ENCODE results near the gene CLDN25. TPM values are rescaled to one million over a fixed set of nuclear protein-coding genes. Genes with fewer than 3 reads are reported as not detected.

Gene CLDN25
- total and polyA plus RNA-seq, 2 of the 13 experiments (the other 11 are each of a cell fraction or from before 2014, with no cell fraction given): not detected

- TF ChIP-seq, protein P1, sequence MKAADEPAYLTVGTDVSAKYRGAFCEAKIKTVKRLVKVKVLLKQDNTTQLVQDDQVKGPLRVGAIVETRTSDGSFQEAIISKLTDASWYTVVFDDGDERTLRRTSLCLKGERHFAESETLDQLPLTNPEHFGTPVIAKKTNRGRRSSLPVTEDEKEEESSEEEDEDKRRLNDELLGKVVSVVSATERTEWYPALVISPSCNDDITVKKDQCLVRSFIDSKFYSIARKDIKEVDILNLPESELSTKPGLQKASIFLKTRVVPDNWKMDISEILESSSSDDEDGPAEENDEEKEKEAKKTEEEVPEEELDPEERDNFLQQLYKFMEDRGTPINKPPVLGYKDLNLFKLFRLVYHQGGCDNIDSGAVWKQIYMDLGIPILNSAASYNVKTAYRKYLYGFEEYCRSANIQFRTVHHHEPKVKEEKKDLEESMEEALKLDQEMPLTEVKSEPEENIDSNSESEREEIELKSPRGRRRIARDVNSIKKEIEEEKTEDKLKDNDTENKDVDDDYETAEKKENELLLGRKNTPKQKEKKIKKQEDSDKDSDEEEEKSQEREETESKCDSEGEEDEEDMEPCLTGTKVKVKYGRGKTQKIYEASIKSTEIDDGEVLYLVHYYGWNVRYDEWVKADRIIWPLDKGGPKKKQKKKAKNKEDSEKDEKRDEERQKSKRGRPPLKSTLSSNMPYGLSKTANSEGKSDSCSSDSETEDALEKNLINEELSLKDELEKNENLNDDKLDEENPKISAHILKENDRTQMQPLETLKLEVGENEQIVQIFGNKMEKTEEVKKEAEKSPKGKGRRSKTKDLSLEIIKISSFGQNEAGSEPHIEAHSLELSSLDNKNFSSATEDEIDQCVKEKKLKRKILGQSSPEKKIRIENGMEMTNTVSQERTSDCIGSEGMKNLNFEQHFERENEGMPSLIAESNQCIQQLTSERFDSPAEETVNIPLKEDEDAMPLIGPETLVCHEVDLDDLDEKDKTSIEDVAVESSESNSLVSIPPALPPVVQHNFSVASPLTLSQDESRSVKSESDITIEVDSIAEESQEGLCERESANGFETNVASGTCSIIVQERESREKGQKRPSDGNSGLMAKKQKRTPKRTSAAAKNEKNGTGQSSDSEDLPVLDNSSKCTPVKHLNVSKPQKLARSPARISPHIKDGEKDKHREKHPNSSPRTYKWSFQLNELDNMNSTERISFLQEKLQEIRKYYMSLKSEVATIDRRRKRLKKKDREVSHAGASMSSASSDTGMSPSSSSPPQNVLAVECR (CRISPR knock-in tag; IDR thresholded peaks at IDR 0.05; ENCODE audit: borderline replicate concordance): peak; percentile 88; the same call in 1 of the 2 replicates
- TF ChIP-seq NPAS2 (CRISPR knock-in tag; IDR thresholded peaks at IDR 0.05; ENCODE audit: borderline replicate concordance): no peak
- TF ChIP-seq NKX3-1 (CRISPR knock-in tag; IDR thresholded peaks at IDR 0.05): peak; percentile 61; the same call in 1 of the 2 replicates
- TF ChIP-seq ZNF235 (CRISPR knock-in tag; IDR thresholded peaks at IDR 0.05; ENCODE audit: borderline replicate concordance): no peak
- no peak for TF ChIP-seq CHCHD3 (CRISPR knock-in tag; IDR thresholded peaks at IDR 0.05)
- TF ChIP-seq, protein P2, sequence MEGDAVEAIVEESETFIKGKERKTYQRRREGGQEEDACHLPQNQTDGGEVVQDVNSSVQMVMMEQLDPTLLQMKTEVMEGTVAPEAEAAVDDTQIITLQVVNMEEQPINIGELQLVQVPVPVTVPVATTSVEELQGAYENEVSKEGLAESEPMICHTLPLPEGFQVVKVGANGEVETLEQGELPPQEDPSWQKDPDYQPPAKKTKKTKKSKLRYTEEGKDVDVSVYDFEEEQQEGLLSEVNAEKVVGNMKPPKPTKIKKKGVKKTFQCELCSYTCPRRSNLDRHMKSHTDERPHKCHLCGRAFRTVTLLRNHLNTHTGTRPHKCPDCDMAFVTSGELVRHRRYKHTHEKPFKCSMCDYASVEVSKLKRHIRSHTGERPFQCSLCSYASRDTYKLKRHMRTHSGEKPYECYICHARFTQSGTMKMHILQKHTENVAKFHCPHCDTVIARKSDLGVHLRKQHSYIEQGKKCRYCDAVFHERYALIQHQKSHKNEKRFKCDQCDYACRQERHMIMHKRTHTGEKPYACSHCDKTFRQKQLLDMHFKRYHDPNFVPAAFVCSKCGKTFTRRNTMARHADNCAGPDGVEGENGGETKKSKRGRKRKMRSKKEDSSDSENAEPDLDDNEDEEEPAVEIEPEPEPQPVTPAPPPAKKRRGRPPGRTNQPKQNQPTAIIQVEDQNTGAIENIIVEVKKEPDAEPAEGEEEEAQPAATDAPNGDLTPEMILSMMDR (CRISPR knock-in tag; IDR thresholded peaks at IDR 0.05): peak; percentile 68
- TF ChIP-seq ESRRA (CRISPR knock-in tag; IDR thresholded peaks at IDR 0.05; ENCODE audit: low read depth): no peak
- peak; percentile 86 for TF ChIP-seq HDAC1 (CRISPR knock-in tag; IDR thresholded peaks at IDR 0.05)
- no peak for TF ChIP-seq POLR2AphosphoS2 (IDR thresholded peaks at IDR 0.05; ENCODE audit: low read depth, low read length)
- TF ChIP-seq JDP2 (CRISPR knock-in tag; IDR thresholded peaks at IDR 0.05; ENCODE audit: borderline replicate concordance): no peak
- no peak for TF ChIP-seq ZSCAN30 (CRISPR knock-in tag; IDR thresholded peaks at IDR 0.05)
- TF ChIP-seq TCF12 (IDR thresholded peaks at IDR 0.05): no peak
- no peak for TF ChIP-seq TCF12 (CRISPR knock-in tag; IDR thresholded peaks at IDR 0.05)
- TF ChIP-seq SMARCE1 (IDR thresholded peaks at IDR 0.05; ENCODE audit: borderline replicate concordance): no peak
- no peak for TF ChIP-seq TEAD3 (CRISPR knock-in tag; optimal IDR thresholded peaks at IDR 0.05; ENCODE audit: borderline replicate concordance)
- TF ChIP-seq HNF4A (CRISPR knock-in tag; IDR thresholded peaks at IDR 0.05): peak; percentile 21; the same call in 1 of the 2 replicates
- no peak for TF ChIP-seq JUN (CRISPR knock-in tag; IDR thresholded peaks at IDR 0.05)
- peak; percentile 80; the same call in 1 of the 2 replicates for TF ChIP-seq MAF1 (CRISPR knock-in tag; IDR thresholded peaks at IDR 0.05; ENCODE audit: borderline replicate concordance)
- TF ChIP-seq ZNF788 (CRISPR knock-in tag; IDR thresholded peaks at IDR 0.05; ENCODE audit: borderline replicate concordance): peak; percentile 60; the same call in 1 of the 2 replicates
- TF ChIP-seq POLR2G (IDR thresholded peaks at IDR 0.05; ENCODE audit: low read depth, low read length): peak; percentile 86
- TF ChIP-seq MAFK (conservative IDR thresholded peaks at IDR 0.05 in 1 of 2, IDR thresholded peaks at IDR 0.05 in 1 of 2; ENCODE audit: low read length in 2 of 2): no peak
- TF ChIP-seq NONO (IDR thresholded peaks at IDR 0.05): no peak
- peak; percentile 44; the same call in 1 of the 2 replicates for TF ChIP-seq NONO (CRISPR knock-in tag; conservative IDR thresholded peaks at IDR 0.05)
- TF ChIP-seq ZBTB42 (CRISPR knock-in tag; IDR thresholded peaks at IDR 0.05): no peak
These were observed 6.0 kb upstream of the CLDN25 start, which contains the start of gene ZW10 (continued) for GRCh38 chr11:113773416-113774173.
